Mucosa of rectum (tissue), 2 donors: Measurements from ENCODE around the gene HOMER3.
"Not testable (repeated sequence)": the region's sequence is repeated elsewhere in the genome, so short reads cannot be mapped to it uniquely, and the experiment has no call there.

Source experiments
- H3K27ac ChIP-seq, 2 donors: one replicate each; pipeline ENCODE4 v1.7.0; 2013; ENCODE audit warnings: inconsistent platforms in 2 of 2, low read depth in 2 of 2, low read length in 2 of 2
- H3K27me3 ChIP-seq, 2 donors: one replicate each; pipeline ENCODE4 v1.7.0; 2013; ENCODE audit warnings: low read length in 2 of 2; ENCODE audit not compliant: control insufficient read depth in 2 of 2, insufficient read depth in 2 of 2
- H3K36me3 ChIP-seq, 2 donors: one replicate each; pipeline ENCODE4 v1.7.0; 2013; ENCODE audit warnings: low read length in 2 of 2; ENCODE audit not compliant: control insufficient read depth in 2 of 2, insufficient read depth in 2 of 2
- H3K4me1 ChIP-seq, 2 donors: one replicate each; pipeline ENCODE4 v1.7.0; 2013; ENCODE audit warnings: low read length in 2 of 2, mild to moderate bottlenecking in 1 of 2; ENCODE audit not compliant: control insufficient read depth in 2 of 2, insufficient read depth in 2 of 2
- H3K4me3 ChIP-seq, 2 donors: one replicate each; pipeline ENCODE4 v1.7.0; 2013; ENCODE audit warnings: low read length in 2 of 2
- H3K9ac ChIP-seq, 2 donors: one replicate each; pipeline ENCODE4 v1.7.0; 2013; ENCODE audit warnings: low read length in 2 of 2, low read depth in 1 of 2, mild to moderate bottlenecking in 1 of 2
- H3K9me3 ChIP-seq, 2 donors: one replicate each; pipeline ENCODE4 v1.7.0; 2013; ENCODE audit warnings: low read length in 2 of 2; ENCODE audit not compliant: control insufficient read depth in 2 of 2
- donor health status: healthy.
- donor health status: Normal muscosa, but diverticular disease.

Gene HOMER3

DNA sequence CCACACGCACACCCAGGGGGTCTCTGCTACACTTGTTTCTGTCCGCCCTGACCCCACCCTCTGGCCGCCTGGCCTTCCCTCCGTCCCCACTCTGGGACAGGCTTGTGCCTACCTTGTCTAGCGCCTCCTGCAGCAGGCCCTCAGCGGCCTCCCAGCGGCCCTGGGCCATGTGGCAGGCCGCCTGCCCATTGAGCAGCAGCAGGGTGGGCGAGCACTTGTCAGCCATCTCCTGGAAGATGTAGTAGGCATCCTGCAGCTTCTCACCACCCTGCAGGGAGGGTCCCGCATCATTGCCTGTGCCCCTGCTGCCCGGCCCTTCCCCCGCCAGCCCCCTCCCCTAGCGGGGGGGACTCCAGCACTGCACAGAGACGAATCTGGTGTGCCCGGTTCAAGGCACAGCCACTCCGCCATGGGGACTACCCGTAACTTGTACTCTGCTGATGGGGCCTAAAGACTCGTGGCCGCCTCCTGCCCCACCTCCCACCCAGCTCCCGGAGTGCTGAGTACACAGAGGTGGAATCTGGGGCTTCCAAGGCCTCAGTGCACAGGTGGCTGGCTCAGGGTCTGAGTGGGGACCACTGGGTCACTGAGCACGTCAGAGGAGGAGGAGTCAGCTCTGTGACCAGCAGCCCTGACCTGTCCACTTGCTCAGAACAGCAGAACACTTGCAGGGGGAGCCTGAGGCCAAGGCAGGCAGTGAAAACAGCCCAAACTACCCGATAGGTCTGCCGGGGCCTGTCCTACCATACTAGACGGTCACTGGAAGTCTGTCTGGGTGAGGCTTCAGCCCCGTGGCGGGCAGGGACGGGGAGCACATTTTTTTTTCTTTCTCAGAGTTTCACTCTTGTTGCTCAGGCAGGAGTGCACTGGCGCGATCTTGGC lies 37.6 kb downstream of the HOMER3 start:
- Histone ChIP-seq H3K36me3 (peaks cover 46% of the 10 kb centered on the region in 2 donors), H3K4me3 (no peak overlapping the region), H3K9ac (no peak overlapping the region), H3K27ac (no peak overlapping the region), H3K4me1 (no peaks in the 10 kb centered on the region), H3K9me3 (no peaks in the 10 kb centered on the region), H3K27me3 (no peaks in the 10 kb centered on the region)

DNA sequence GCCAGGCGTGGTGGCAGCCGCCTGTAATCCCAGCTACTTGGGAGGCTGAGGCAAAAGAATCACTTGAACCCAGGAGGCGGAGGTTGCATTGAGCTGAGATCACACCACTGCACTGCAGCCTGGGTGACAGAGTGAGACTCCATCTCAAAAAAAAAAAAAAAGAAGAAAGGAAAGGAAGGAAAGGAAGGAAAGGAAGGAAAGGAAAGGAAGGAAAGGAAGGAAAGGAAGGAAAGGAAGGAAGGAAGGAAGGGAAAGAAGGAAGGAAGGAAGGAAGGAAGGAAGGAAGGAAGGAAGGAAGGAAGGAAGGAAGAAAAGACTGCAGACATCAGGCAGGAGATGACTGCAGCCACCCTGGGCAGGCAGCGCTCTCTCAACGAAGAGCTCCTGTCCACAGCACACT lies 38.5 kb downstream of the HOMER3 start:
- H3K9ac ChIP-seq, H3K27ac ChIP-seq, H3K27me3 ChIP-seq, H3K4me1 ChIP-seq, H3K4me3 ChIP-seq, H3K9me3 ChIP-seq: not testable (repeated sequence)
- peaks cover 41 to 42% of the 10 kb centered on the region in 2 donors for H3K36me3 ChIP-seq

DNA sequence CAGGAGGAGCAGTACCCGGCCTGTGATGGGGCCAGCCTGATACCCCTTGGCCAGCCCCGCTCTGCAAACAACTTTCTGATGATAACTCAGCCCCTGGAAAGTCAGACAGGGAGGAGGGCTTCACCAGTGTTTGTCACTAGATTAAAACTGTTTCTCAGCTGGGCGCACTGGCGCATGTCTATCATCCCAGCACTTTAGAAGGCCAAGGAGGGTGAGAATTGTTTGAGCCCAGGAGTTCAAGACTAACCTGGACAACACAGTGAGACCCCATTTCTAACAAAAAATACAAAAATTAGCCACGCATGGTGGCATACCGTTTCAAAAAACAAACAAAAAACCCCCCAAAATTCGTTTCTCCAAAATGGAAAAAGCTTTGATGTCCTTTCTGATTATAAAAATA lies 39.5 kb downstream of the HOMER3 start:
- Histone ChIP-seq H3K9ac (no peak overlapping the region), H3K9me3 (no peaks in the 10 kb centered on the region), H3K27ac (no peak overlapping the region), H3K4me1 (no peaks in the 10 kb centered on the region), H3K36me3 (peaks cover 31 to 32% of the 10 kb centered on the region in 2 donors), H3K4me3 (no peak overlapping the region), H3K27me3 (peaks cover 0 to 5% of the 10 kb centered on the region in 2 donors)

DNA sequence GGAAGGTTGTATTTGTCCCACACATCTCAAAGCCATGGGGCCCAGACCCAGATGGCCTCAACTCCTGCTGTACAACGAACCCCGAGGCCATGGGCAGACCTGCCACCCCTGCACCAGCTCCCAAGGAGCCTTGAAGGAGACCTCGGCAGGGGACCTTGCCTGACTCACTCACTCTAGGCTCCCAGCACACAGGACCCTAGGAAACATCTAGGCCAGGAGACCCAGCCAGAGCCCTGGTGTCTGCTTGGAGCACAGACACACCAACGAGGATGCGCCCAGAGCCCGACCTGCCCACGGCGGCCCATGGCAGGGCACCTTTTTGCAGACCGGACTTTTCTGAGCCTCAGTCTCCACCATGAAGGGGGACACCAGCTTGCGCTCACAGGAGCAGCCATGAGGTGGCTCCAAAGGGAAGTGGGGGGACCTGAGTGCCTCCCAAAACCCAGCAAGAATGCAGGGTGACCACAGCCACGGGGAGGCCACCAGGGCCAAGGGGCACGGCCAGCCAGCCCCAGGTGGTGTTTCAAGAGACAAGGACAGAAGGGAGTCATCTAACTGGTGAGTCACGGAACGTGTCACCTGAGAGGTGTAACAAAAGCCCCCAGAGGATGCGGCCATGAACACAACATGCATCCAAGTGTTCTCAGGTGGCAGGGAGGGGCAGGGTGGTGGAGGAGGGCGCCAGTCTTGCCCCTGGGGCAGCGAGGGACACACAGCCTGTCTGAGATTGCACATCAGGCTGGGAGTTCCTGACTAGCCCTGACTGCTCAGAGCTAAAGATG lies 40.1 kb downstream of the HOMER3 start:
- Histone ChIP-seq H3K9ac (no peak overlapping the region), H3K9me3 (no peaks in the 10 kb centered on the region), H3K27me3 (peaks cover 0 to 5% of the 10 kb centered on the region in 2 donors), H3K4me1 (no peaks in the 10 kb centered on the region), H3K27ac (no peak overlapping the region), H3K4me3 (no peak overlapping the region), H3K36me3 (peaks cover 25 to 30% of the 10 kb centered on the region in 2 donors)

DNA sequence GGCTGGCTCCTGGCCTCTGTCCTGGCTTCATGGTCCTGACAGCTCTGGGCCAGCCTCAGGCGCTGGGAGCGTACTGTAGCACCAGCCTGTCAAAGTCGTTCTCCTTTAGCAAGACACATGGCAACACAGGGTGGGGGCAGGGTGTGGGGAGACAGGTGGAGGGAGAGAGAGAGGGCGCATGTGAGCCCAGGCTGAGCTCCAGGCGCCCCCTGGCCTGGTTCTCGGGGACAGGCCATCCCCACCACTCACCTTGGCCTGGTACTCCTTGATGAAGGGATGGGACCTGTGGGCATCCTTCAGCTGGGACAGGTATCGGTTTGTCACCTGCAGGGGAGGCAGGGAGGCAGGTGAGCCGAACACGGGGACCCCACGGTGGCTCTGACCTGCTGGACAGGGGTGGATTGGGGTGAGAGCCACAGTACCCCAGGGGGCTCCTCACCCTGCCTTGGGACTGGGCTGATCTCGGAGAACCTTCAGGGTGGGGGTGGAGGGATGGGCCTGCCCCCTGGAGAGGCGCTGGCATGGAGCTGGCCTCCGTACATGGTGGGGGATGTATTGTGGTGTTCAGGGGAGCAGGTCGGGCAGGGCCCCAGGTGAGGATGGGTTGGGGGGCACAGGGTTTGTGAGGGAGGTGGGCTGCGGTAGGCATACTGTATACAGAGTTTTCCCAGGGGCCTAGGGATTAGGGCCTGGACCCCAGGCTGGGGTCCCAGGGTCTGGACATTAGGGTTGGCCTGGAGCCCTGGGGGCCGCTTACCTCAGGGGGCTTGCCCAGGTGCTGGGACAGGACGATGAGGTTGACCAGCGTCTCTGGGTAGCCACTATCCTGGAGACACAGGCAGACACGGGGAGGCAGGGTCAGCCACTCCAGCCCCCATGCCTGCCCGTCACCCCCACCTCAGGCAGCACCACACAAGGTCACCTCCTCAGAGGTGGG lies 41.1 kb downstream of the HOMER3 start:
- H3K4me1 ChIP-seq, result peaks cover 0 to 3% of the 10 kb centered on the region in 2 donors
- H3K9ac ChIP-seq, result no peak overlapping the region
- peaks cover 2 to 6% of the 10 kb centered on the region in 2 donors for H3K27me3 ChIP-seq
- no peak overlapping the region for H3K4me3 ChIP-seq
- H3K9me3 ChIP-seq, result no peaks in the 10 kb centered on the region
- no peak overlapping the region for H3K27ac ChIP-seq
- H3K36me3 ChIP-seq, result peaks cover 22 to 24% of the 10 kb centered on the region in 2 donors

DNA sequence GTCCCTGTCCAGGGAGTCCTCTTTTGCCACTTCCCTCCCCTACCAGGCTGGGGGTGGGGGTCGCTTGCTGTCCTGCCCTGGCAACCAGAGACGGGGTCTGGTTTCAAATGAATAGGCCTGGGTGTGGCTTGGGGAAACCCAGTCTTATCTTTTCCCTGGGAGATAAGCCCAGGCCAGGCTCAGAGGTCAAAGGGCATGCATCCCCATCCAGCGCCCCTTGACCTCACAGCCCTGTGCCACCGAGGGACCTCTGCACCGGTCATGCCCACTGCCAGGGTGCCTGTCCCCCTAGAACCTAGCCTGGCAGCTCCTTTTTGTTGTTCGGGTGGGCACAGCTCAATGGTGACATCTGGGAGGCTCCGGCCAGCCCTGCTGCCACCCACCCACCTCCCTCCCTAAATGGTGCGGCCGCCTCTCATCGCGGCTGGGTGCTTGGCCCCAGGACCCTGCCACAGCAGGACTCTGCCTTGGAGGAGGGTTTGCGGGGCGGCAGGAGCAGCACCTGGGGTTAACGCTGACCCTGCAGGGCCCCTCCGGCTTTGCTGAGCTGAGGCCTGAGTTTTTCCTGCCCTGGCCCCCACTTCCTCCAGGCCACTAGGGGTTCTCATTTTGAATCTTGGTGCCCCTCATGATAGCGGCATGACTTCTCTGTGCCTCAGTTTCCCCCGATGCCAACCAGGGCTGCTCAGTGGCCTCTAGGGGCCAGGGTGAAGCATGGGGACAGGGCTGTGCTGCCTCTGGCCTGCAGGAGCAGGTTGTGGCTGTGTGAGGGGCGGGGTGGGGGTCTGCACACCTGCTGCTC lies 42.2 kb downstream of the HOMER3 start:
- no peak overlapping the region for H3K4me3 ChIP-seq
- peaks cover 17 to 19% of the 10 kb centered on the region in 2 donors for H3K36me3 ChIP-seq
- no peaks in the 10 kb centered on the region for H3K9me3 ChIP-seq
- no peak overlapping the region for H3K27ac ChIP-seq
- H3K4me1 ChIP-seq, result peaks cover 0 to 3% of the 10 kb centered on the region in 2 donors
- no peak overlapping the region for H3K9ac ChIP-seq
- H3K27me3 ChIP-seq, result peaks cover 9 to 13% of the 10 kb centered on the region in 2 donors

DNA sequence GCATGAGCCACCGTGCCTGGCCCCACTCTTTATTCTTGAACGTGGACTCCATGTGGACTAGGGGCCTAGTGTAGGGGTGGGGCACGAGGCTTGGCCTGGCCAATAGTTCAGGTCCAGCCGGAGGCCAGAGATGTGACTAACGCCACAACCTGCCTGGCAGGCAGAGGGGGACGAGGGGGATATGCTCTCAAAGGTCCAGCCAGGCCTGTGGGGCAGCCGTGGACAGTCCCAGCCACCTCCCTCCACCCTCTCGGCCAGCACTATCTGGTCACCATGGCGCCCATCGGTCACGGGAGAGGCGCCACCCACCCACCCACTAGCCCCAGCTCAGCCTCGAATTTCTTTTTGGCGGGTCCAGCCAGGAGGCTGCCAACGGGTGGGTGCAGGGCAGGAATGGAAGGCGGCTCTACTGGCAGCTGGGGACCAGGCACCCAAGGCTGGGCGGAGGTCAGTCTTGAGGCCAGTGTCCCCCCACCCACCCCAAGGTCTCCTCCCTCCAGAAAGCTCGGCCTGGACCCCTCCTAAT lies 42.9 kb downstream of the HOMER3 start:
- Histone ChIP-seq H3K36me3 (peaks cover 17% of the 10 kb centered on the region in 2 donors), H3K4me1 (peaks cover 0 to 3% of the 10 kb centered on the region in 2 donors), H3K27me3 (peaks cover 13 to 16% of the 10 kb centered on the region in 2 donors), H3K9ac (no peak overlapping the region), H3K9me3 (no peaks in the 10 kb centered on the region), H3K27ac (no peak overlapping the region), H3K4me3 (no peak overlapping the region)

DNA sequence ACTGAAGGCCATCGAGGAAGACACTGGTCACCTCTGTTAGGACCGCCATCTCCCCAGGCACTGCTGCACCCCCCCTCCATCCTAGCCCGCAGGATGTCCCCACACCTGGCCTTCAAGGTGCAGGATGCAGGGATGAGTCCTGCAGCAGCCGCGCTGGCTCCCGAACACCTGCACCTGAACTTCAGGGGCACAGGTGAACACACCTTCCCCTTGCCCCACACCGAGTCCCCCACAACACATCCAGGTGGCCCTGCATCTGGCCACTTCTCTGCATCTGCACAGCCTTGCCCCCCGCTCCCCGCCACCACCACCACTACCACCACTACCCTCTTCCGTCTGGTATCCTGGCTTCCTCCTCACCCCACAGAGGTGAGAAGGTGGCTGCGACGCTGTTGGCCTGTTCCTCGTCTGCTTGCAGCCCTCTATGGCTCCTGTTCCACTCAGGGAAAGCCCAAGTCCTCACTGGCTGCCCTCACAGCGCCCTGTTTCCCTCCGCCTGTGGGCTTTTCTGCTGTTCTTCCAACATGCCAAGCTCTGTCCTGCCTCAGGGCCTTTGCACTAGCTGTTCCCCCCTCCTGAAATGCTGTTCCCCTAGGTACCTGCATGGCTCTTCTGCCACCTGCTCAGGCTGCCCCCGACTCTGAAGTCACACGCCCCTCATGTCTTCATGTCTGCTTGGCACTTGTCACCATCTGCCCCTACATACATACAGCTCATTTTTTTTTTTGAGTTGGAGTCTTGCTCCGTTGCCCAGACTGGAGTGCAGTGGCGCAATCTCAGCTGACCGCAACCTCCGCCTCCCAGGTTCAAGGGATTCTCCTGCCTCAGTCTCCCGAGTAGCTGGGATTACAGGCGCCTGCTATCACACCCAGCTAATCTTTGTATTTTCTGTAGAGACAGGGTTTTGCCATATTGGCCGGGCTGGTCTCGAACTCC lies 43.7 kb downstream of the HOMER3 start:
- H3K4me3 ChIP-seq, result no peak overlapping the region
- peaks cover 13 to 16% of the 10 kb centered on the region in 2 donors for H3K27me3 ChIP-seq
- no peak overlapping the region for H3K9ac ChIP-seq
- H3K36me3 ChIP-seq, result peaks cover 17% of the 10 kb centered on the region in 2 donors
- no peak overlapping the region for H3K27ac ChIP-seq
- H3K9me3 ChIP-seq, result no peaks in the 10 kb centered on the region
- peaks cover 0 to 3% of the 10 kb centered on the region in 2 donors for H3K4me1 ChIP-seq
